ENCODE measurements around the gene CIITA. TPM values are rescaled to one million over a fixed set of nuclear protein-coding genes. Genes with fewer than 3 reads are reported as not detected.
A peak's percentile ranks its signal among the peaks of the same experiment; 100 is the strongest.

Gene CIITA
- total RNA-seq, 1 experiment from 2014 or later = not detected

GRCh38 chr16:10942352-10943063, 65.5 kb downstream of the CIITA start, which contains the start of gene DEXI:
Gene DEXI (minus strand): TSS chr16:10942468. CDS start chr16:10942005, 463 bp downstream.
- Mint-ChIP-seq H3K9me3 (no peaks in the 10 kb centered on the region), H3K4me3 (peak within 1 kb of the TSS; percentile 87 to 95), H3K4me1 (peaks cover 50 to 60% of the 10 kb centered on the region in 2 experiments), H3K27ac (peak within 1 kb of the TSS in 1 of 3 experiments; percentile 39; a peak in 1 of 7 replicates), H3K27me3 (ENCODE audit: low read depth) (no peaks in the 10 kb centered on the region; the same call in 1 of the 2 replicates), H3K36me3 (ENCODE audit: insufficient read depth in 1 of 3, low read depth in 3 of 3) (peaks cover 8 to 19% (median 8%) of the 10 kb centered on the region in 3 experiments; a peak in 6 of 7 replicates)
- H2AFZ ChIP-seq (ENCODE audit: low read length) = no peak within 1 kb of the TSS
- no peak within 1 kb of the TSS for H2BK120ac ChIP-seq (ENCODE audit: low read depth, low read length, poor library complexity, severe bottlenecking)
- H3K18ac ChIP-seq (ENCODE audit: insufficient read length, low read depth, low read length) = no peak within 1 kb of the TSS
- no peaks in the 10 kb centered on the region for H4K20me1 ChIP-seq (ENCODE audit: control insufficient read depth, insufficient read depth, insufficient read length)
- no peak within 1 kb of the TSS for H4K5ac ChIP-seq (ENCODE audit: insufficient read length, low read depth, low read length)
- H3K9ac ChIP-seq (ENCODE audit: extremely low read depth, insufficient read length, low read length) = peak within 1 kb of the TSS; percentile 29
- peak within 1 kb of the TSS; percentile 65 for H3K4me2 ChIP-seq (ENCODE audit: insufficient read depth, insufficient read length, low read length)
- no peaks in the 10 kb centered on the region; the same call in 1 of the 2 replicates for H3K79me2 ChIP-seq (ENCODE audit: insufficient read depth, low read length)
- no CpG with 5 or more reads among the region's 55 CpGs for WGBS (ENCODE audit: extremely low coverage, insufficient read length, low lambda C conversion rate)
- no peak within 1 kb of the TSS for H2BK20ac ChIP-seq (ENCODE audit: low read depth, low read length, poor library complexity, severe bottlenecking)
- peaks cover 11% of the 10 kb centered on the region; the same call in 1 of the 2 replicates for H3K4me1 ChIP-seq (ENCODE audit: insufficient read depth, low read length)
- H3K14ac ChIP-seq (ENCODE audit: insufficient read depth, low read length) = no peak within 1 kb of the TSS; the same call in 1 of the 2 replicates
- H2BK12ac ChIP-seq (ENCODE audit: insufficient read length, low read depth, low read length) = no peak within 1 kb of the TSS
- no peak within 1 kb of the TSS for H3K23ac ChIP-seq (ENCODE audit: insufficient read length, low read depth, low read length)
- no peak within 1 kb of the TSS for H2BK15ac ChIP-seq (ENCODE audit: low read depth, low read length)
- TF ChIP-seq CTCF (conservative IDR thresholded peaks at IDR 0.05) = no peak
- H4K8ac ChIP-seq (replicated peaks; ENCODE audit: insufficient read length, low read depth, low read length) = no peak within 1 kb of the TSS
- H4K91ac ChIP-seq (ENCODE audit: insufficient read length, low read depth, low read length) = no peak within 1 kb of the TSS
- no peaks in the 10 kb centered on the region for H3K27me3 ChIP-seq (ENCODE audit: insufficient read depth, low read length)
- H2BK5ac ChIP-seq (ENCODE audit: insufficient read length, low read length) = no peak within 1 kb of the TSS
- H3K4ac ChIP-seq (ENCODE audit: low read depth, low read length) = no peak within 1 kb of the TSS
- H2AK5ac ChIP-seq (ENCODE audit: insufficient read length, low read length) = no peak within 1 kb of the TSS
- peaks cover 11% of the 10 kb centered on the region for H3K23me2 ChIP-seq (ENCODE audit: insufficient read length, low read depth, low read length, poor library complexity, severe bottlenecking)
- no peak within 1 kb of the TSS for H3T11ph ChIP-seq (ENCODE audit: low read length)
- no peak within 1 kb of the TSS for H3K56ac ChIP-seq (ENCODE audit: insufficient read length, low read depth, low read length)
- no peak within 1 kb of the TSS for H3K27ac ChIP-seq (ENCODE audit: insufficient read length, low read depth, low read length)
- H3K79me1 ChIP-seq (ENCODE audit: insufficient read depth, low read depth, low read length, poor library complexity, severe bottlenecking) = peaks cover 6% of the 10 kb centered on the region
- peak; percentile 91 for DNase-seq
- H3K9me3 ChIP-seq (ENCODE audit: control insufficient read depth, low read depth, low read length) = no peaks in the 10 kb centered on the region
